CD4-positive, alpha-beta T cell treated with Interleukin-10 for 1 hour (primary cell): ENCODE data around the gene ZBP1.

Experiments used
- DNase-seq: peaks from one replicate; pipeline ENCODE4 v3.0.0-alpha.2; 2020

Gene ZBP1

DNA sequence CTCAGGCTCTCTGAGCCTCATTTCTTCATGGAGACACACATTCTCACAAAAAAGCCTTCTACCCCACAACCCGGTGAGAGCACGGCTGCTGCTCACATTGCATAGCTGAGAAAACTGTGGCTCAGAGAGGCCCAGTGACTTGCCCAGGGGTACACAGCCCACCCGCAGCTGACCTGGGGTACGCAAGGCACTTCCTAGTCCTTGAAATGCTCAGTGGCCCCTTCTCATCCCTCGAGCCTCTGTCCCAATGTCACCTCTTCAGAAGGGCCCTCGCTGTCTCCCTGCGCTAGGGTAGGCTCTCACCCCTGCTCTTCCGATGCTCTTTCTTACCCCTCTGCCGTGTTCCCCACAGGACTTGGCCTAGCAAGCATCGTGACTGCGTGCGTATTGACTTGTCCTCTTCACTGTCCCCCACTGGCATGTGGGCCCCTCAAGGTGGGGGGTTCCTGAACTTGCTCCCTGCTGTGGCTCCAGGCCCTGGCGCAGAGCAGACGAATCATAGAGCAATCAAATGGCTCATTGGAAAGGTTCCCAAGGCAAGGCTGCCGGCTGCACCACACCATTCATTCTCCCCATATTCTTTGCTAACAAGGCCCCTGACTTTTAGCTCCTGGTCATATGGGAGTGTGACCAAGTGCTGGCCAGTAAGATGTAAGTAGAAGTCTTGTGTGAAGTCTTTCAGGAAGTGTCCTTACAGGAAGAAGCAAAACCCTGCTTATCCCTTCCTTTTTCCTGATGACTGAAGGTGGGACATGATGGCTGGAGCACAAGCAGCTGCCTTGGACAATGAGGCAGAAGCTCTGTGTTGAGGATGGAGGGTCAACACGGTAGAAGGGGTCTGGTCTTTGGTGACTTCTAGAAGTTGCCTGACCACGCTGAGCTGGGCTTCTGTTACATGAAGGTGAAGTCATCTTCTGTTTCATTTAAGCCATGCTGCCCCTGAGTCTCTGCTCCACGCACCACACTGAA lies 36.7 kb downstream of the ZBP1 start:
- DNase-seq = no peak

DNA sequence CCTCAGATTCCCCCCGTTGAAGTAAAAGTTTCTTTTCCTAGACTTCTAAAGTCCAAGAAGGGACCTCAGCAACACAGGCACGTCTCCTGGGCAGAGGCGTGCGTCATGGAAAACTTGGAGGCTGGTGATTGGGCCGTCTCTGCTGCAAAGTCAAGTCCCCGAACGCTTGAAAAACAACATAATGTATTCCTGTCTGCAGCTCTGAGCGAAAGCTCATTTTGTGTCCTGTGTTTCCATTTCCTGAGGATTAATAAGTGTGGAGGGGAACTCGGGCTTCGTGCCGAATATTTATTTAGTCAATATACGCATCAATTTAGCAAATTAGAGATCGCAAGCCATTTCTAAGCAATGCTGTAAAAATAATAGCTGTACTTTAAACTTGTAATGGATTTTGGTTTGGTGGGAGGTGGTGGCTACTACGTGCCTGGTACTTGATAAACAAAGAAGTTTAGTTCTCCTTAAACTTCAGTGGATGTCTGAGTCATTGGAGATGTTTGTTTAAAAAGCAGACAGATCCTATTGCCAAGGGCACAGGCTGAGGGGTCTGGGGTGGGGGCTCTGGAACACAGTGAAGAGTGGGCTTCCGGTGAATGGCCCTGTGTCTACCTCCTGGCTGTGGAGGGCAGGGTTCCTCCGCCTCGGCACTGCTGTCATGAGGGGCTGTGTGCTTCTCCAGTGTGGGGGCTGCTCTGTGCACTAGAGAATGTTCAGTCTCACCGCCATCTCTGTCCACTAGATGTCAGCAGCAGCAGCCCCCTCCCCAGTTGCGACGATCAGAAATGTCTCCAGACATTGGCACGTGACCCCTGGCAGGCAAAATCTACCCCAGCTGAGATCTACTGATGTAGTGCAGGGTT lies 37.6 kb downstream of the ZBP1 start:
- DNase-seq = no peak

DNA sequence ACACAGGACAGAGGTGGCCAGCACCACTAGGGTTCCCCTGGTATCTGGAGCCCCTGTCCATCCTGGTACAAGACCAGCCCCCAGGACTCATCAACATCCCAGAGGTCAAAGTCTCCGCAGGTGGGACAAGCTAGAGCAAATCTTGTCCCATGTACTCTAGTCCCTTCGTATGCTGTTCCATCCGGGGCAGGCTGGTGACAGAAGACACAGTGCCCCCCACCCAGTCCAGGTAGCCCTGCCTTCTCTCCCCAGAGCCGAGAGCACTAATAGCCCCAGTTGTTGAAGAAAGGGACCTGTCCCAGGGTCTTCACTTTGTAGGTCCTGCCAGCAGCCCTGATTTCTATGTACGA lies 38.2 kb downstream of the ZBP1 start:
- DNase-seq = no peak

DNA sequence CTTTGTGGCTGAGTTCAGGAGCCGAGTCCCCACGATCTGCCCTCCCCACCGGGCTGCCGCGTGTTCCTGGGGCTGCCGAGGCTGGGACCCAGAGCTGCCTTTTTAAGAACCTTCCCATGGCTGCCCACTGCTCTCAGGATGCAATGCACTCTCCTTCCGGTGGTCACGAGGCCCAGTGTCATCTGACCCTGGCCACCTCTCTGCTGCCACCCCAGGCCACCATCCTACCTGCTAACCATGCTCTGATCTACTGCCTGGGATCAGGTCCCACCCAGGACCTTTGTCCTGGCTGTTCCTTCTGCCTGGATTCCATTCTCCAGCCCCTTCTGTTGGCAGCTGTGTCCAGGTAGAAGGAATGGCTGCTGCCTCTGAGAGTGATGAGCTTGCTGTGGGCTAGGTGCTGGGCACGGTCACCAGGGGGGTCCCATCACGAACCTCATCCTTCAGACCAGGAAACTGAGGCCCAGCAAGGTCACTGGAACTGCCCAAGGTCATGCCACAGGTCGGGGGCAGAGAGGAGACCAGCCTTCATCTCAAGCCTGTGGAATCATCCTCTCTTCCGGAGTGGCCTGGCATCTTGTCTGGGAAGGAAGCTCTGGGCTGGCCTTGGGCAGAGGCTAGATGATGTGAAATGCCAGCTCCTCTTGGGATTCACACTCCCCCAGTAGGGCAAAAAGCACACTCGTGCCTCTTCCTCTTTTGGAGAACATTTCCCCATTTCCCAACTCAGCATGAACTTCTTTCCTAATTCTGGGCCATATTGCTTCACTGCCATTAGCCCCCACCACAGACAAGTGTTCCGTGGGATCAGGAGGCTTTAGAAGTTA lies 38.8 kb downstream of the ZBP1 start:
- no peak for DNase-seq

DNA sequence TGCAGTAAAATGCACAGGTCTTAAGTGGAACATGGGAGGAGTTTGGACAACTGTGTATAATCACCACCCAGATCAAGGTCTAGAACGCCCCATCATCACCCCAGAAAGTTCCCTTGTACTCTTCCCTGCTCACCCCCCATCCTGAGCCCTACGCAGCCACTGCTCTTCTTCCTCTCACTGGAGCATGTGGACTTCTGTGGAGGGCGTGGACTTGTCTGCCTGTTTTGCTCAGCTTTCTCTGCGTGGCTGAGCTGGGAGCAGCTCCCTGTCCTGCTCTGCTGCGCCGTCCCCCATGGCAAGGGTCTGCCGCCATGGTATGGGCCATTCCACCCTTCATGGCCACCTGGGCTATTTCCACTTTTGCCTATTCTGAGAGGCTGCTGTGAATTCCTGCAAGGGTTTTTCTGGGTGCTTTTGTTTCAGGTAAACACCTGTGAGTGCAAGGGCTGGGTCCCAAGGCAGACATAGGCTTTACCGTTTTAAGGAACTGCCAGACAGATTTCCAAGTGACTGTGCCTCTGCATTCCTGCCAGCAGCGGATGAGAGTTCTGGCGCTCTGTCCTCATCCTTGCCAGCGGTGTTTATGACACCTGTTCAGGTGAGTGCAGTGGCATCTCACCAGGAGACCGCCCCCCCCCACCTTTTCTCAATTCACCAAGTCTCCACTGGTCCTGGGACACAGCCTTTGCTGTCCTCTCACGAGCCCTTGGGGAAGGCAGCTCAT lies 39.6 kb downstream of the ZBP1 start:
- no peak for DNase-seq

DNA sequence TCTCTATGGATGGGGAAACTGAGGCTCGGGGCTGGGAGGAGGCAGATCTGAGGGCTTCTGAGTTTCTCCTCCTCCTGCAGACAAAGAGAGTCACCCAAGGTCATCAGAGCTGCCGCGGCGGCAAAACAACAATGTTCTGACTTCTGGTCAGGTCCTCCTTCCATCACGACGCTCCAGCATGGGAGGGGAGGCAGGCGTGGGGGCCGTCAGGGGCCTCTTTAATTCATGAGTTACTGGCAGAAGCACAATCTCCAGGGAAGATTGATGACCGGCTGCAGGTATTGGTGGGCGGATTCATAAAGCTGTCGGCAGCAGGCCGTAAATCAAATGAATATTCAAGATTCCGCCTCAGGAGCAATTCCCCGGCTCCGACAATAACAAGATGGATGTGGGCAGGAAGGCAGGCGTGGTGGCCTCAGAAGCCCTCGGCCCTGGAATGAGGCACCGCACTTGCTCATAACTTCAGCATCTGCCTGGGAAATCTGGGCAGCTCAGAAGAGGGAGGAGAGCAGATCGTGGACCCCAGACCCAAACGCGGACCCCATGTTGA lies 40.3 kb downstream of the ZBP1 start:
- DNase-seq = no peak

DNA sequence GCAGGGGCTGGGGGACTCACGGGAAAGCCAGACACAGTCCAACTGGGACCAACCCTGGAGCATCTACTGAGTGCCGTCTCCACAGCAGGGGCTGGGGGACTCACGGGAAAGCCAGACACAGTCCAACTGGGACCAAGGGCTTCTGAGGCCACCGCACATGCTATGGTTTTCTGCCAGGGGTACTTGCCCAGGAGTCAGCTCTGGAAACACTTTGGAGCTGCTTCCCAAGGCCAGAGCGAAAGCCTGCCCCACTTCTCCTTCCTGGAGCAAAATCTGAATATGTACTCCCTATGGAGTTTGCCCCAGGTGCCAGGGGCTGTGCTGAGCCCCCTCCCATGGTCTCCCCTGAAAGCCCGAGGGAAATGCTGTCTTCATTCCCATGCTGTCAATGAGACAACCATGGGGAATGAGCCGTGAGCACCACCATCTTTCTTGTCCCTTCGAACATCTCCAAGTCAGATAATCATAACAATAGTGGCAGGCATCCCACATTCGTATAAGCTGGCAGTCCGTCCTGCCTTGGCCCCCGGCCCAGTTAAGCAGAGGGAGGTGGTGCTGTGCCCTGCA lies 40.8 kb downstream of the ZBP1 start:
- no peak for DNase-seq

DNA sequence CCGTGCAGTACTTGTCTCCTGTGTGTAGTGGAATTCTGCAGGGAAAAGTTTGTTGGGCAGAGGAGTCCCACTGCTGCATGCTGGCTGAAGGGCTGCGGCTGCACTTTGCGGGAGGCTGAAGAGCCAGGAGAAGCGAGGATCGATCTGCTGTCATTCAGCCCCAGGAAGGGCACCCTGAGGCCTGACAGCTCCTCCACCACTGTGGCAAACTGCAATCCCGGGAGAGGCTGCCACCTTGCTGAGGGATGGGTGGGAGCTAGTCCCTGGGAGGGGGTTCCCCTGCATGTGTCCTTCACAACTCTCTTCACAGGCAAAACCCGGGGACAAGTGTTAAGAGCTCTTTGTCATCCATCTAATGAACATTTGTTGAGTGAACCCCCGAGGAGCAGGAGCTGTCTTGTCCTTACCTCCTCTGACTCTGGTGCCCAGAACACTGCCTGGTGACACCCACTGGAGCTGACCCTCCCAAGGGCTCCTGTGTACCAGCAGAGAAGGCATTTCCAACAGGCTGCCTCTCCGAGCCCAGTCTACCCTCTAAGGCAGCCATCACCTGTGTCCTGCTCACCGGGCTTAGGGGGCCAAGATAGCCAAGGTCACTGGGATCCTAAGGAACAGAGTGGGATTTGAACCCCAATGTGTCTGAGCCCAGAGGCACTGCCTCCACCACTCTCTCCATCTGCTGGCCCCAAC lies 41.6 kb downstream of the ZBP1 start:
- DNase-seq = no peak

DNA sequence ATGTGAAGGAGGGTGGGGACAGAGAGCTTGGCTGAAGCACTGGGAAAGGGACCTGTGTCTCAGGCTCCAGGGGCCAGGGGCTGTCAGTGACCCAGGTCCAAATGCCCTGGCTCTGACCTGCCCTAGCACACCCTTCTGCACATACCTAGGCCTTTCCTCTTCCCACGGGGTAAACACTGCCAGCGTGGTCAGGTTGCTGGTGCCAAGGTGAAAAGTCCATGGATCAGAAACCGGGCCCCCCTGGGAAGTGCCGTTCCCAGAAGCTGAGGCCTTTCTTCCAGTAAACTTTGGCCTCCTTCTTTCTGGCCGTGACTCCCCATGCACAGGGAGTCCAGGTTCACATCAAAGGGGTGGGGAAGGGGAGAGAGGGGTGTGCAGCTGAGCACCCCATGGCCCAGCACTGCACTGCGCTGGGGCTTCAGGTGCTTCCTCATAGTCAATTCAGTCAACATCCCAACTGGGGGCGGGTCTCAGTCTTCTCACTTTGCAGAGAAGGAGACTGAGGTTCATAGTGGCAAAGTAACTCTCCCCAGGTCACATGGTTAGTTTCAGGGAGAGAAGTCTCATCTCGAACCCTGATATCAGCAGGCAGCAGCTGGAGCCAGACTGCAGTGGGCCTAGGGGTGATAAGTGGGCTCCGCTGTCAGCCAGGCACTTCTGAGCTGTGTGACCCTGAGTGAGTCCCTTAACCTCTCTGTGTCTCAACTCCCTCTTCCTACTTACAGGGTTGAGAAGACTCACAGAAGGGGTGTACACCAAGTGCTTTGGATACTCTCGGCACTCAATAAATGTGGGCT lies 42.3 kb downstream of the ZBP1 start:
- no peak for DNase-seq

DNA sequence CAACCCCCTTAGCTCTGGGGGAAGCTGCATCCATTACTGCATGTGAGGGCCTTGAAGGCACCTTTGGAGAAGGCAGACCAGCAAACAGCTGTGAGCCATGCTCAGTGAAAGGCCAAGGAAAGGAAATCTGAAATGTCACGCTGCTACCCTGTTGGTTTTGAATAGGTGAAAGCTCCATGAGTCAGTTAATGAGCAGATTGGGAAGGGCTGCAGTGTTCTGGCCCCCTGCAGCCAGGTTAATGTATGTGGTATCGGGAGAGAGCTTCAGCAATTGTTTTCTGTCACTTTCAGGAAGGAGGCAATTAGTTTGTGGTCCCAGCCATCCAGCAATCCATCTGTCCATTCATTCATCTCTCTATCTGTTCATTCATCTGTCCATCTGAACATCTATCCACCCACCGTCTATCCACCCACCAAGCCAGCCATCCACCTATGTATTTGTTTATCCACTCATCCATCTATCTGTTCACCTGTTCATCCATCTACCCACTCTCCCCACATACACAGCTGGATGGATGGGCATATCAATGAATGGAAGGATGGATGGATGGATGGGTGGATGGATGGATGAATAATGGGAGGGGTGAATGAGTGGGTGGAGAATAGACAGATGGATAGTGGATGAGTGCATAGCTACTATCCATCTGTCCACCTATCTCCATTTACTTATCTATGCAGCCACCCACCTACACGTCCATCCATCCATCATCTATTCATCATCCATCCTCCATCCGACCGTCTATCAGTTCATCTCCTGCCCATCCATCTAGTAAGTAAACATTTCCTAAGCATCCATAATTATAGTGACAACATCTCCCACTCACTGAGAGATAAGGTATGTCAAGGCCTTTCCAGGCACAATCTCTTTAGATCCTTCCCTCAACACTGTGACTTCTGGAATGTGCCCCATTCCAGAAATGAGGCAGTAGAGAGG lies 43.3 kb downstream of the ZBP1 start:
- DNase-seq = no peak

DNA sequence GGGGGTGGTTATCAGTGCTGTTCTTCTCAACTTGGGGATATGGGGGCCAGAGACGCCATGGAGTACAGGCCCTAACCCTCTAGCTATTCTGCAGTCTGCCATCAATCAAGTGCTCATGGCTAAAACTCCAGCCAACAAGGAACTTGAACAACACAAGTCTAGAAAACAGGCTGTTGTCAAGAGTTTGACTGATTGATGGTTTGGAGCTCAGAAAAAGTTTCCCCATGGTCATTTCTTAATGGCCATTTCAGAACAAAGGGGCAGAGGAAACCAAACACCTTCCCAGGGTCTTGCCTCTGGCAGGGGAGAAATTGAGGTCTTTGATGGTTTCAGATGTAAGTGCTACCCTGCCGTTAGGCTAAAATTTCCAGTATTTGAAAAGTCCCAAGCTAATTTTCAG lies 44.2 kb downstream of the ZBP1 start:
- no peak for DNase-seq

DNA sequence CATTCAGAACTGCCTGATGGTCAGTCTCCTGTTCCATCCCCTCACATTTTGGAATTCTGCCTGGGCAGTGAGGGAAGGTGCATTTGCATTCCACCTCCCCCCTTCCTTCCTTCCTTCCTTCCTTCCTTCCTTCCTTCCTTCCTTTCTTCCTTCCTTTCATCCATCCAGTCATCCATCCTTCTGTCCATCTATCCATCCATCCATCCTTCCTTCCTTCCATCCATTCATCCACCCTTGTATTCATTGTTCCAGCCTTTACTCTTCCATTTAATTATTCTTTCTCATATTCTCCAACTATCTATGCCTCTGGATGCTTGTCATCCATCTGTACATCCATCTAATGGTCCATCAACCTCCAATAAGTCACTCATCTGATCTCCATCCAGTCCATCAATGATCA lies 45.3 kb downstream of the ZBP1 start:
- no peak for DNase-seq

DNA sequence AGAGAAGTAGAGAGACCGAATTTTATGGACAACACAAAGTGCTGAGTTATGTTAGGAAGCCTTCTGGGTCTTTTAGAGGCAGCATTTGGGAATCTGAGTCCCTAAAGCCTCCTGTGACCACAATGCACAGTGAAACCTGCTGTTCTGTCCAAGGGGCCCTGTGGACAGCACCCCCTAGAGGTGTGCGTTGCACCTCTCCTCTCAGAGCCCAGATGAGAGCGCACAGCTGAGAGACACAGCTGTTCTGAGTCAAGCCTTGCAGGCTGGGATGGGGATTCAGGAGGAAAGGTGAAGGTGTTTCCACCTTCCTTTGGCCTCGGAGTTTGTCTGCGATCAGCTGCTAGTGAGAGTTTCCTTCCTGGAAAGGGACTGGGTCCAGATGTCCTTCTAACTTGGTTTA lies 46.3 kb downstream of the ZBP1 start:
- DNase-seq = no peak

DNA sequence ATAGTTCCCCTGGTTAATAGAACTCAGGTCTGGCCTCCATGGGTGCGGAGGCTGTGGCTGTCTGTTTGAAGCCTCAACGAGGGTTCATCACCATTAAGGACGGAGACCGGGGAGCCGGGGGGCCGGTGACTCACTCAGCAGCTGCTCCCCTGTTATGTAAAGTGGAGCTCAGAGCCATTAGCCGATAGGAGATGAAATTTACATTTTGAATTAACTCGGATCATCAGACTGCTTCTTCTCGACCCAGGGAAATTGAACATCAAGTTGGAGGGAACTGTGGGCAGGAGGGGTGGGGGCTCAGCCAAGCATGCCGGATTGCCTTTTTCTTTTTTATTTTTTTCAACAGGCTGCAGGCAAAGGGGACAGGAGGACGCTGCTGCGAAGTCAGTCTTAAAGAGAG lies 47.0 kb downstream of the ZBP1 start:
- DNase-seq = no peak

DNA sequence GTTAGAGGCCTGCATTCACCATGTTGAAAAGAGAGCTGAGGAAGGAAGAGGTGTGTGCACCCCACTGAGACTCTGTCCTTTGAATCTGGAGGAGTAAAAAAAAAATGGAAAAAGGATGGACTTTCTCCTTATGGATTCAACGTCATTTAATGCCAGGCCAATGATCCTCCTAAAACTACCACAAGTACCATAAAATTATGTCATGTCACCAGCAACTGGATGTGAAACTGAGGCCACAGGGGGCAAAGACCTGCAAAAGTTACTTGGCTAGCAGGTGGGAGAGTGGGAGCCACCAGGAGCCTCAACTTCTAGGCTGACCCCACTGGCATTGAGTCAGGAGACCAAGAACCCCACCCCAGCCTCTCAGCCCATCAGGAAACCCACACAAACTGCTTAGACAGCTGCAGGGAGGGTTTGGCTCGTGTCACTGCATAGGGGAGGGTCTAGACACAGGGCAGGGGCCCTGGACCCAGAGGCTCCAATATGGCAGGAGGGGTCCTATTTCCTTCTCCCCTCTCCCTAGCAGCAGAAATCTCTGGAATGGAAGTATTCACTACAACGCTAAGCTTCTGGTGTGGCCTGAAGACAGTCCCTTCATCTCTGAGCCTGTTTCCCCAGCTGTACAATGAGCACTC lies 48.3 kb downstream of the ZBP1 start:
- no peak for DNase-seq

DNA sequence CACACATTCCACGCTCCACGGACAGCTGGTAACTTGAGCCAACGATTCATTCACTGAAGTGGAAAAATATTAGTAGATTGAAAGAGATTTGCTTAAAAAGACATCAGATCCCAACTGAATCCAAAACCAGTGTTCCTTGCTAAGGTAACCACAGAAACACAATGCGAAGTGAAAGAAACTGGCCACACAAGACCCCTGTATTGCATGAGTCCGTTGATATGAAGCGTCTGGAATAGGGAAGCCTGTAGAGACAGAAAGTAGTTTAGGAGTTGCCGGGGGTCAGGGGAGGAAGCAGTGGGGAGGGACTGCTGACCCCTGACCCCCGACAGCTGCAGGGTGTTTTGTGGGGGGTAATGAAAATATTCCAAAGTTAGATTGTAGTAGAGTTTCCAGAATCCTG lies 49.3 kb downstream of the ZBP1 start:
- no peak for DNase-seq

DNA sequence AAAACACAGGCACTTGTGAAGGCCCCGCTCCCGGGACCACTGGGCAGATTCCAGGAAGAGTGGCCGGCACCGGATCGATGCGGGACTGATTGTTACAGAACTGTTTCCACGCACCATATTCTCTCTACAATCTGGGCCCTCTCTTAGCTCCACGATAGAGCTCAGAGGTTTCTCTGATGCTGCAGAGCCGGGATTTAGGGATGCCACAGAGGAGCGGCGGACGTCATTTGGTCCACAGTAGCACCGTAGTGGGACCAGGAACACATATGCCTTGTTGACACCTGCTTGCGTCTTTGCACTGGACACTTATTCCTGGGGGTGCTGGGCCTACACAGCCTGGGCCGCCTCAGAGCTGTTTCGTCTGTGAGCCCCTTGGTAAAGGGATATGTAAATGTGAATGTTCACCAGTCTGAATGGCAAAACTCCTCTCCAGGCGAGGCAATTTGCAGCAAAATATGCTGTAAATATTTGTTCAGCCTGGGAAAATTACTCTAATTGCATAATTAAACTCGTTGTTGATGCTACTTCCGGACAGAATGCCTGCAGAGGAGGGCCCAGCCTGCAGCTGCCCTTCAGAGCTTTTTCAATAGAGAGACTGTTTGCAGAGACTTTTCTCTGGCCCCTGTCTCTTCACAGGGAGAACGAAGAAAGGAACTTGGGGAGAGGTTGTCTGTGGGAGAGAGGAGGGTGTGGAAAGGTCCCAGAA lies 49.9 kb downstream of the ZBP1 start:
- no peak for DNase-seq

DNA sequence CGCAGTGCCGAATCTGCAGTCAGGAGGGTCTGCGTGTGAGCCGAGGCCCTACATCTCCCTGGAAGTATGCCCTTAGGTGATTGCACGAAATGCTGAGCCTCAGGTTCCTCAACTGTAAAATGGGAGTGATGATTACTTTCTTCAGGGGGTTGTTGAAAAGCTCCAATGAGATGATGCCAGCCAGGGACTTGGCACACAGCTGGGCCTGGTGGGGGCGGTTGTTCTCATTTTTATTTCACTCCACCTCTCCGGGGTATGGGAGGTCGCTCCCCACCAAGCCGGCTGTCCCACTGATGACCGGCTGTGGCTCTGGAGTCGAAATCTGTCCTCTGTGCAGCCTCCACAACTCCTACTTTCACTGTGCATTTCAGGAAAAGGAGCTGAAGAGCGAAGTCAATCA lies 51.3 kb downstream of the ZBP1 start:
- no peak for DNase-seq
